GM12801 (cell line): Measurements from ENCODE around the gene HELZ.

Experiments used
- CTCF ChIP-seq: IDR thresholded peaks from one replicate; pipeline ENCODE4 v1.5.1; 2011; ENCODE audit warnings: control low read depth; ENCODE audit not compliant: insufficient read length; ENCODE audit errors: extremely low read depth

The HELZ gene

GRCh38 chr17:67143318-67143717 is 101.7 kb downstream of the HELZ start:
- no peak for TF ChIP-seq CTCF

GRCh38 chr17:67139784-67140665 is 105.0 kb downstream of the HELZ start:
- TF ChIP-seq CTCF = no peak

- no peak for TF ChIP-seq CTCF
These were observed 105.7 kb downstream of the HELZ start for GRCh38 chr17:67139289-67139688.

- no peak for TF ChIP-seq CTCF
These were observed 106.6 kb downstream of the HELZ start for GRCh38 chr17:67138392-67138791.

- no peak for TF ChIP-seq CTCF
These were observed 107.1 kb downstream of the HELZ start for GRCh38 chr17:67137860-67138259.

- TF ChIP-seq CTCF = no peak
These were observed 108.0 kb downstream of the HELZ start for GRCh38 chr17:67137026-67137370.

GRCh38 chr17:67136191-67137025 is 108.6 kb downstream of the HELZ start:
- TF ChIP-seq CTCF = no peak
